Heart left ventricle (tissue), 16 donors: ENCODE results near the gene CLSTN3. TPM values are rescaled to one million over a fixed set of nuclear protein-coding genes. Genes with fewer than 3 reads are reported as not detected.

Experiments
- ATAC-seq, 4 donors: fragments of 200-7000 bp; cut with Tn5 transposase; one replicate each; pipeline ENCODE4 v1.9.1; 2020 to 2022; ENCODE audit warnings: moderate library complexity in 4 of 4, mild to moderate bottlenecking in 3 of 4, moderate number of reproducible peaks in 1 of 4
- DNase-seq, 5 donors: peaks; one replicate each; pipeline ENCODE4 v3.0.0-alpha.2; 2020
- H3K27ac ChIP-seq, 12 donors: fragments of 200-600 bp; sonication (generic) in 4 of 12; one replicate each; pipeline versions ENCODE4 v1.5.0 to v1.8.0; 2016 to 2022; ENCODE audit warnings: mild to moderate bottlenecking in 2 of 12
- H3K27me3 ChIP-seq, 9 donors: fragments of 200-600 bp; sonication (generic) in 2 of 9; one replicate each; pipeline versions ENCODE4 v1.5.1 to v1.8.0; 2016 to 2022; ENCODE audit warnings: mild to moderate bottlenecking in 3 of 9
- H3K36me3 ChIP-seq, 9 donors: fragments of 200-600 bp; sonication (generic) in 2 of 9; one replicate each; pipeline versions ENCODE4 v1.5.0 to v1.8.0; 2018 to 2022; ENCODE audit warnings: mild to moderate bottlenecking in 2 of 9
- H3K4me1 ChIP-seq, 12 donors: fragments of 200-600 bp; sonication (generic) in 4 of 12; one replicate each; pipeline versions ENCODE4 v1.5.0 to v1.8.0; 2016 to 2022; ENCODE audit warnings: mild to moderate bottlenecking in 3 of 12
- H3K4me3 ChIP-seq, 12 donors: fragments of 200-600 bp; sonication (generic) in 4 of 12; one replicate each; pipeline versions ENCODE4 v1.5.0 to v1.8.0; 2017 to 2022; ENCODE audit warnings: mild to moderate bottlenecking in 9 of 12, moderate library complexity in 4 of 12
- H3K9me3 ChIP-seq, 12 donors: fragments of 200-600 bp; sonication (generic) in 4 of 12; one replicate each; pipeline versions ENCODE4 v1.5.0 to v1.8.0; 2016 to 2022; ENCODE audit warnings: mild to moderate bottlenecking in 1 of 12
- CTCF ChIP-seq, 12 donors: fragments of 200-600 bp; sonication (generic) in 4 of 12; IDR thresholded peaks; one replicate each; pipeline versions ENCODE4 v1.5.0 to v1.8.0; 2018 to 2022; ENCODE audit warnings: antibody characterized with exemption in 12 of 12, mild to moderate bottlenecking in 5 of 12
- POLR2A ChIP-seq, 2 donors: fragments of 450-650 bp; IDR thresholded peaks; one replicate each; pipeline ENCODE4 v1.6.1; 2017; ENCODE audit warnings: antibody characterized with exemption in 2 of 2, mild to moderate bottlenecking in 2 of 2, moderate library complexity in 2 of 2
- WGBS, 4 donors: extraction: QIAGEN DNeasy Blood & Tissue Kit in 2 of 4; methylation state at CpG; one replicate each; pipeline versions ENCODE4 v1.1.5 to v1.1.7; 2013 to 2018; 5-methylcytosine and 5-hydroxymethylcytosine counted together
- intact Hi-C, 10 donors: fragments of 100-400 bp; cut with DNase I; formaldehyde crosslinking; loops; one replicate each; pipeline versions ENCODE4 v1.11.1 to v1.14.2; 2022
- polyA plus RNA-seq, 2 donors: library from polyadenylated mRNA; stranded (reverse); fragments of 200-250 nt; gene quantifications; one replicate each; pipeline ENCODE4 v1.2.3, GENCODE V29; 2013
- total RNA-seq, 9 donors: library from RNA; depleted of rRNA in 2 of 9; stranded (reverse); fragments of >200 nt in 2 of 9; fragmentation: NEBNext Ultra II Directional in 3 of 9; extraction: Animal tissue kit (Norgen Biotek cat#: 25700) in 3 of 9; gene quantifications; one replicate each; pipeline versions ENCODE4 v1.1.0 to v1.2.4, GENCODE V29; 2016 to 2023
- donor health status: ischemic (EF 13 %, LVEDD 7.1; RV severe dilation, severe dysfunction).
- donor health status: healthy with polysubstance abuse.
- donor health status: DM: no; HTN: yes; CAD: no.
- donor health status: DM: no; HTN: no; CAD: no.
- donor health status: ischemic (EF 25% LVEDD 6.9; RV normal size, moderate dysfunction).
- donor health status: ischemic (EF 25% LVEDD 5.7; RV mildly dilated, moderate dysfunction).
- donor health status: healthy.
- donor health status: DM: yes; HTN: yes; CAD: no.
- donor health status: ischemic (EF 35%, LVEDD 5.7; RV mildly dilated, moderate dysfunction).
- donor health status: nonischemic (EF 11% LVEDD 7.7; RV severe dilation, severe dysfunction).
- donor health status: DM: yes; HTN: yes; CAD: no.
- donor health status: PGD.
- donor health status: ischemic (EF 29% LVEDD 5.4; RV normal size, mild dysfunction).
- donor health status: nonischemic (EF 23%, LVEDD 6.1; RV moderate dilation, normal function).

CLSTN3 gene
- total and polyA plus RNA-seq, 11 donors = 3.1 to 18.7 (median 4.1) TPM

GRCh38 chr12:7107636-7108002 lies 22.6 kb upstream of the CLSTN3 start:
- Histone ChIP-seq H3K9me3 (peaks cover 0 to 12% (median 5%) of the 10 kb centered on the region in 12 donors), H3K27ac (peak overlapping the region; percentile 75 to 94 (median 91)), H3K4me1 (peaks cover 0 to 29% (median 8%) of the 10 kb centered on the region in 12 donors), H3K36me3 (peaks cover 0 to 20% (median 0%) of the 10 kb centered on the region in 9 donors), H3K27me3 (no peaks in the 10 kb centered on the region), H3K4me3 (peak overlapping the region in 11 of 12 donors; percentile 36 to 76 (median 61))
- DNase-seq = no peak
- 67 to 81% (median 73%) methylated on average over 3 of the region's 3 CpGs for WGBS, 4 donors
- ATAC-seq = no peak
- TF ChIP-seq POLR2A (IDR thresholded peaks at IDR 0.05) (no peak), CTCF (IDR thresholded peaks at IDR 0.05) (no peak)
- intact Hi-C loops = loop anchor here in 8 of 10 donors (2.0 to 10.0 kb wide), 6 partner anchors 15 to 165 kb away; partner anchors contain the start of genes C1S (in 6 of the 8), C12orf57 (in 2 of the 8), RNU7-1 (in 2 of the 8) and C1R (in 1 of the 8)

- Histone ChIP-seq H3K9me3 (peaks cover 0 to 12% (median 5%) of the 10 kb centered on the region in 12 donors), H3K4me3 (peak overlapping the region; percentile 31 to 76 (median 60)), H3K27me3 (no peaks in the 10 kb centered on the region), H3K27ac (peak overlapping the region; percentile 75 to 94 (median 91)), H3K36me3 (peaks cover 0 to 14% (median 0%) of the 10 kb centered on the region in 9 donors), H3K4me1 (peaks cover 0 to 34% (median 10%) of the 10 kb centered on the region in 12 donors)
- TF ChIP-seq CTCF (IDR thresholded peaks at IDR 0.05) (no peak), POLR2A (IDR thresholded peaks at IDR 0.05) (peak in 1 of 2 donors; percentile 43)
- 21 to 35% (median 23%) methylated on average over 25 to 30 of the region's 30 CpGs for WGBS, 4 donors
- DNase-seq (peak; percentile 63 to 88 (median 82)), ATAC-seq (peak; percentile 84 to 91 (median 89))
- intact Hi-C loops = loop anchor here in 8 of 10 donors (2.0 to 10.0 kb wide), 6 partner anchors 15 to 166 kb away; partner anchors contain the start of genes C1S (in 6 of the 8), C12orf57 (in 2 of the 8), RNU7-1 (in 2 of the 8) and C1R (in 1 of the 8)
These were observed 22.0 kb upstream of the CLSTN3 start for GRCh38 chr12:7108003-7108795.

GRCh38 chr12:7108796-7109571 lies 21.2 kb upstream of the CLSTN3 start, which contains the start of gene C1RL:
TSS of gene C1RL (minus strand) at chr12:7109214. CDS start at chr12:7109180, 34 bp downstream.
- peak within 1 kb of the TSS; percentile 31 to 76 (median 60) for H3K4me3 ChIP-seq
- H3K27me3 ChIP-seq = no peaks in the 10 kb centered on the region
- DNase-seq = peak; percentile 86 to 94 (median 90)
- peak; percentile 85 to 88 (median 86) for ATAC-seq
- H3K27ac ChIP-seq = peak within 1 kb of the TSS; percentile 75 to 94 (median 91)
- H3K4me1 ChIP-seq = peaks cover 0 to 41% (median 10%) of the 10 kb centered on the region in 12 donors
- TF ChIP-seq CTCF (IDR thresholded peaks at IDR 0.05) (peak; percentile 92 to 99 (median 97)), POLR2A (IDR thresholded peaks at IDR 0.05) (peak in 1 of 2 donors; percentile 8)
- 17 to 27% (median 20%) methylated on average over 21 to 23 of the region's 23 CpGs for WGBS, 4 donors
- intact Hi-C loops = loop anchor here in 9 of 10 donors (1.0 to 10.0 kb wide), 8 partner anchors 16 to 167 kb away; partner anchors contain the start of genes C1S (in 8 of the 9), C12orf57 (in 3 of the 9), RNU7-1 (in 2 of the 9) and C1R (in 1 of the 9)
- peaks cover 0 to 12% (median 5%) of the 10 kb centered on the region in 12 donors for H3K9me3 ChIP-seq
- peaks cover 0 to 7% (median 0%) of the 10 kb centered on the region in 9 donors for H3K36me3 ChIP-seq
